HG03520 (cell line): ENCODE data around the gene CCDC85A.

Source experiments
- ATAC-seq: cut with Tn5 transposase; IDR thresholded peaks from one replicate; pipeline ENCODE4 v1.9.1; 2021; ENCODE audit warnings: mild to moderate bottlenecking, moderate library complexity; ENCODE audit not compliant: unreplicated experiment

CCDC85A gene

DNA sequence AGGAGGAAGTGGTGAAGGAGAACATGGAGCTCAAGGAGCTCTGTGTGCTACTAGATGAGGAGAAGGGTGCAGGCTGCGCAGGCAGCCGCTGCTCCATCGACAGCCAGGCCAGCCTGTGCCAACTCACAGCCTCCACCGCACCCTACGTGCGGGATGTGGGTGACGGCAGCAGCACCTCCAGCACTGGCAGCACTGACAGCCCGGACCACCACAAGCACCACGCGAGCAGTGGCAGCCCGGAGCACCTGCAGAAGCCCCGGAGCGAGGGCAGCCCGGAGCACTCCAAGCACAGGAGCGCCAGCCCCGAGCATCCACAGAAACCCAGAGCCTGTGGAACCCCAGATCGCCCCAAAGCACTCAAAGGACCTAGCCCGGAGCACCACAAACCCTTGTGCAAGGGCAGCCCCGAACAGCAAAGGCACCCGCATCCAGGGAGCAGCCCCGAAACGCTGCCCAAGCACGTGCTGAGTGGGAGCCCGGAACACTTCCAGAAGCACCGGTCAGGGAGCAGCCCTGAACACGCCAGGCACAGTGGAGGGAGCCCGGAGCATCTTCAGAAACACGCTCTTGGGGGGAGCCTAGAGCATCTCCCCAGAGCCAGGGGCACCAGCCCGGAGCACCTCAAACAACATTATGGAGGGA, 9.0 kb downstream of the CCDC85A start:
- no peak for ATAC-seq

DNA sequence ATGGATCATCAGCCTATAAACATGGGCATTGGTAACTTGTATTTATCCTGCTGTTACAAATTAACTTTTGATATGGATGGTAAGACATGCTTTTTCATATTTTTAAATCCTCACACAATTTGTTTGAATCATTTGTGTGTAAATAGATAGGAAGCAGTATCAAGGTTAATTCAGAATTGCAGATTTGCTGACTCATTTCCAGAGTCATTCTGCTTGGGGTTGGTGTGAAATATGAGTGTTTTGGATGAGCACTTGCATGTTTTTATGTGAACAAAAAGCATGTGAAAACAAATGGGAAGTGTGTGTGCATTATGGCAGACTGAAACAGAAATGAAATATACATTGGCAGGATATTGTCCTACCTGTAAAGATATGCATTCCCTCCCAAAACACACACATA, 11.8 kb downstream of the CCDC85A start:
- ATAC-seq, result no peak

DNA sequence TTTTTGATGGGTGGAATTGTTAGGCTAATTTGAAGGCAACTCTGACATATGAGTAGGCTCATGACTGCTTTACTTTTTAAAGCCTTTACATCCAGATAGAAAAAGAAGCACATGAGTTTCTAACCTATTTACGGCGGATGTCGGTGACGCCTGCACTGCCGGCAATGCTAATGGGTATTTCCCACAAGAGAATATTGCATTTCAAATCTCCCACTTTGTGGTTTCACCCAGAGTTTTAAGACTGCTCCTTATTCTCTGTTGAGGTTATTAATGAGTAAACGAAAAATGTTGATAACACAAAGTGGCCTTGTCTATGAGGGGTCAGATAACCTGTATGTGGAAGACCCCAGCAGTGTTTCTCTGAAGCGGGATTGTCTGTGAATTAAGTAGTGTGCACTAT, 14.0 kb downstream of the CCDC85A start:
- no peak for ATAC-seq

DNA sequence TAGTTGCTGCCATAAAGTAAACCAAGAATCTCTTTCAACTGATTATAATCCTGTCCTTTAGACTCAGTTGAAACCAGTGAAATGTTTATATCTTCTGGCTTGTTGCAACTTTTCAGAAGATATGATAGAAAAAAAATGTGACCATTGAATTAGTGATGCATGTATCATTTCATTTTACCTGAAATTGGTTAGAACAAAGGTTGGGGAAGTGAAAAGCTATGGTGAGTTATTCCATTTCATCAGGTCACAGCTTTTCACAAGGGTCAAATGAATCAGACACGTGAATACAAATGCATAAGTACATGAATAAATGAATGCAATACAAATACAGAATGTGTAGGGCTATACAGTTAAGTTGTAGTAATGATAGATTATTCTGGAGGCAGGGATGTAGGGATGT, 15.1 kb downstream of the CCDC85A start:
- no peak for ATAC-seq

DNA sequence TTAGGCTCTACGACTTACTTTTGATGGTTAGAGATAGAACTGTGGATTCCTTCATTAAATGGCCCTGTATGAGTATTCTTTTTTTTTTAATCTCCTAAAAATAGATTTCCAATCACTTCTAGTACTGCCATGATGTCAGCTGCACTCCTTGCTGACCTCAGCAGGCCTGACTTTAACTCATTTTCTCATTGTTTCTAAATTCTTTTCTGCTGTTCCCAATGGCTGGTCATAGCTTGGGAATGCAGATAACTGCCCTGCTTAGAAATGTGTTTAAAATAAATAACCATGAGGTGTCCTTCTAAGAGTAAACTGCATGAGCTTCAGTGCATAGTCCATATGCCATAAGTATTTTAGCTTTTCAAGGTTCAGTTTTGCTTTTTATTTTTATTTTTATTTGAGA, 15.7 kb downstream of the CCDC85A start:
- no peak for ATAC-seq

DNA sequence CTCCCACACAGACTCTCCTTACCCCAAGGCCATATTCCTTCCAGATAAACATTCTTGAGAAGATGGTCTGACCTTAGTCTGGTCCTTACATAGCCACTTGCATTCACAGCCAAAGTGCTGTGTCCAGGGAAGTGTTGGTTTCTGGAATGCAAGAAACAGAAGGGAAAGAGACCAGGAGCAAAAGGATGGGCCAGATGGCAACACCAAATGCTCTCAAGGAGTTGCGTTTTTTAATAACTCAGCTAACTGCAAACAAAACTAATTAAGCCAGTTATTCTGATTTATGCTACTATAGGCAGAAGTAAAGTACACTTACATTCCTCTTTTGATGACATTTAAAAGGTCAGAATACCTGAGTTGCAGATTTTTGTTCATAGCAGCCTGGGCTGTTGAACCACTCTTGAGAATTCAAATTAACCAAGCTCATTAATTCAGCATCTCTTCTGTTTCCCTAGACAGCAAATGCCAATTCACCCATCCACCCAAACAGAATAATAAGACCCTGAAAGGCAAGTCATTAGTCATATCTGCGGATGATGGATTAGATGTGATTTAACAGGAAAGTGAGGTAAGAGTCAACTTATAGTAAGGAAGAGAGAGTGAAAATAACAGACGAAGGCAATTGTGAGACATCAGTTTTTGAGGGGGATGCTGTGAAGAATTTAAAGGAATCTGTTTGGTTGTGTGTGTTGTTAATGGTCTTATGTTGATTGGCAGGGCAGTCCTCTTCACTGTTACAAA, 18.8 kb downstream of the CCDC85A start:
- no peak for ATAC-seq

DNA sequence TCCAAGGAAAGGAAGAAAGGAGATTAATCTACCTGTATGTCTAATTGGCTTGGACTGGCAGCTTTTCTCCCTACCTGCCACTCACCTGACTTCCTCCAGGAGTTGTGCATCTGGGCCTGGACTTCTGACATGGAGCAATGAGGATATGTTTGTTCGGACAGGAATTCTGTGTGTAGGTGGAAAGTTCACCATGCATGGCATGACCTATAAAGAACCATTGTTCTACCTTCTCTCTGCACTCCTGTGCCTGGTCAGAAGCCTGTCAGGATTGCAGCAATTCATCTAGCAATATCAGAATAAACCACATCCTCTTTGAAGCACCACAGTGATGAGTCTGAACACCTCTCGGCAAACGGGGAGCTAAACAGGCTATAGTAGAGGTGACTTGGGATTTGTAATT, 20.8 kb downstream of the CCDC85A start:
- ATAC-seq, result no peak

DNA sequence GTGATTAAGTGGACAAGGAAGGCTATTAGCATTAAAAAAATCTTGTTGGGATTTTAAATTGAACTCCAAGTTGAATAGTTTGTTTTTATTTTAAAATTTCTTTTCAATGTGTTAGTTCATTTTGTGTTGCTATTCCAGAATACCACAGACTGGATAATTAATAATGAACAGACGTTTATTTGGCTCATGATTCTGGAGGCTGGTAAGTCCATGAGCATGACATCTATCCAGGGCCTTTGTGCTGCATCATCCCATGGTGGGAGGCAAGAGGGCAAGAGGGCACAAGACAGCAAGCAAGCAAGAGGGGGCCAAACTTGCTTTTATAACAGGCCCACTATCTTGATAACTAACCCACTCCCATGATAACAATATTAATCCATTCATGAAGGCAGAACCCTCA, 22.5 kb downstream of the CCDC85A start:
- no peak for ATAC-seq

DNA sequence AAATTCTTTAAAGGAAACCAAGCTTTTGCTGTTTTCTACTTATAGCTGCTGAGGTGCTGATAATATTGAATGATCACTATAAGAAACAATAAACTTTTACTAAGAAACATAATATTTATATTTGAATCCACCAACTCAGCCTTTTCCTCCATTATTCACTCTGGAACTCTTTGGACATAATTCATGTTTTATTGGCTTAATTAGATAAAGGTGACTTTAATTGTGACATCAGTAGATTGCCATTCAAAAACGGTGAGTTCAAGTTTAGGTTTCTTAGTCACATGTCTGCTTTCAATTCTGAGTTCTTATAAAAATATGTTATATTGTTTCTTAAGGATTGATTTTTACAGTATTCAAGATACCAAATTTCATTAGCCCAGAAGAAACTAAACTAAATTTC, 24.0 kb downstream of the CCDC85A start:
- ATAC-seq, result no peak

DNA sequence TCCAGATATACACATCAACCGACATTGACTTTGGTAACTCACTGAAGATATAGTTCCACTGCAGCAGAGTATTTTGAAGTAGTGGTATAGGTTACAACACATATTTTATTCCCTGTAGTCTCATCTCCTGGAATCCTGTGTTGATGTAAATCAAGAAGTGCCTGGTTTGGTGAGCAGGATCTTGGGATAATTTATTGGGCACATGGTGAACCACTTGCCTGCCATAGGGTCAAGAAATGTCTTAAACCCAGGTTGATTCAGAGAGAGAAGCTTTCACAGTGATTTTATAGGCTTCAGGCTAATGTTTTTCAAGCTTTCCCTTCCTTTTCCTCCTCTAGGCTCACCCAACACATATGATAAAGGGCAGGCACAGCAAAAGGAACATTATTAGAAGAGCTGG, 24.6 kb downstream of the CCDC85A start:
- ATAC-seq, result no peak

DNA sequence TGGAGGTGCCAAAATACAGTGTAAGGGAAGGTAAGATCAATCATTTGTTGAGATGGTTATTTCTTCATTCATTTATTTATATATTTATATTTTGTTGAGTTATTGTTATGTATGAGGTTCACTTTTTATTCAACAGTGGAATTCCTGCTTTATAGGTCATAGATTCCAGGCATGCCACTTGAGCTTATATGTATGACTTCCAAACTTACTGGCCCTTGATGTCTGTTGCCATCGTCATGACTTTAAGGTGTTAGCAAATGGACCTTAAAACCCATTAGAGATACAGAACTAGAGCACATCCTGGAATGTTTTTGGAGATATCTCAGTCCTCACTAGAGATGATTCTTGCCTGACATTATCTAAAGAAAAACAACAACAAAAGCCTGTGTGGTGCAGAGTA, 25.9 kb downstream of the CCDC85A start:
- no peak for ATAC-seq

DNA sequence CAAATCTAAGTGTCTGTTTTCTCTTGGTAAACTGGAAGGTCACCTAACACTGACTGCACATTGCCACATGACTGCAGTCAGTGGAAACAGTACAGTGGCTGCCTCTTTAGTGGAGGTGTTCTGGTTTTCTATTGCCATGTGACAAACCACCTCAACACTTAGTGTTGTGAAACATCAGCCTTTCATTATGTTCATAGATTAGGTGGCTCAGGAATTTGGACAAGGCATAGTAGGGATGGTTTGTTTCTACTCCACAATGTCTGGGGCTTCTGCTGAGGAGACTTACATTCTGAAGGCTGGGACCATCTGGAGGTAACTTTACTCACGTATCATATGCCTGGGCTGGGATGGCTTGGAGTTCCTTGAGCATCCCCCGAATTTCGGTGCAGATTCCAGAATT, 26.5 kb downstream of the CCDC85A start:
- ATAC-seq, result no peak

DNA sequence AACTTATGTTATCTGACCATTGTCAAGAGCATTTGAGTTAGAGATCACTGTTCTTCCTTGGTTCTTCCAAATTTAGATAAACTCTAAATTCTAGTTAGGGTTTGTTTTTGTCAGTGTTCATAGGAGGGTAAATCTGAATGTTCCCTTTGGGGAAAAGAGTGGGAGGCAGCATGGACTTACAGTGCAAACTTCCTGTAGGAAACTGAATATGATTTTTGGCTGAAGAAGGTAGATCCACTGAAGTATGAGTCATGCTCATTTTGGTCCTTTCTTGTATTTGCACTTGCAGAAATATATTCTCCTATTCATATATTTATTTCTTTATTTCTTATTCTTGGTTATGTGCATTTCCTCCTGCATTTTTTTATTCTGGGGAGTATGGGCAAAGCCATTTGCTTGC, 27.3 kb downstream of the CCDC85A start:
- no peak for ATAC-seq

DNA sequence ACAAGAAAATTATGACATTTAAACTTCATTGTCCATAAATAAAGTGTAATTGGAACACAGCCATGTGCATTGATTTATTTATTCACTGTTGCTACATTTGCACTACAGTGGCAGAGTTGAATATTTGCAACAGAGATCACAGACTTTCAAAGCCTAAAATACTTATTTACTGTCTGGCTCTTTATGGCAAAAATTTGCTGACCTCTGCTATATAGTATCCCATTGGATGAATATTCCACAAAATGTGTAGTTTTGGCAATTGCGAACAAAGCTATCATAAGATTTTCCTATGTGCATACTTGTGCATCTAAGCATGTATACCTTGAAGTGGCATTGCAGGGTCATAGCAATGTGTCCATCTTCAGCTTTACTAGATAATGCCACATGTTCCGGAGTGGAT, 32.1 kb downstream of the CCDC85A start:
- ATAC-seq, result no peak

DNA sequence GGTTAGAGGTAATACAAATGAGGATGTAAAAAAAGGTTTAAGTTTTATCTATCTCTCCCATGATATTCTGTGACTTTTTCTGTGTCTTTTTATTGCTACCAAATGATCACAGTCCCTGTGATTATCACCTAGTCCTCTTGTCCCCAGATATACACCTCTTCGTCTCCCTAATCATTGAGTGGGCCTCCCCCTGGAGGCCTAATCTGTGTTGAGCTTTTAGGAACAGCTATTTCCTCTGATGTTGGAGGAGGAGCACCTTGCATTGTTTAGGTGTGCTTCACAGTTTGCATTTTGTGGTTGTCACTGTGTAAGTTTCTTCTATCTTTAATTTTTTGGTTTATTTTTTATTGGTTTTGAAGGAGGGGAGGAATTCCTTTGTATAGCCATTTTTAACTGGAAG, 33.3 kb downstream of the CCDC85A start:
- ATAC-seq, result no peak

DNA sequence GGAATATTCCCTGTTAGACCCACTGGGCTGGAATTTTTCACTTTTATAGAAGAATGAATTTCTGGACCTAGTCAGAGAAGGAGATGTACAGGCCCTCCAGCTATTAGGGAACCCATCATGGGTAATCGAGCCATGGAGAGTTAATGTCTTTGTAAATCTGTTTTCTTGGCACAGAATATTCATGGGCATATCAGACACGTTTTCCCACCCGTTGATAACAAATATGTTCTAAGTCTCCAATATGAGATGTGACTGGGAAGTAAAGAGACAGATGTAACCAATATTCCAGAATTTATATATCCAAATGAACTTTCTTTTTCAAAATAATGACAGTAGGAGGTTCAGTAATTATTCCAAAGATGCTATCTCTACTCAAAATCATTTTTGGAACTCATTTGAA, 38.7 kb downstream of the CCDC85A start:
- no peak for ATAC-seq

DNA sequence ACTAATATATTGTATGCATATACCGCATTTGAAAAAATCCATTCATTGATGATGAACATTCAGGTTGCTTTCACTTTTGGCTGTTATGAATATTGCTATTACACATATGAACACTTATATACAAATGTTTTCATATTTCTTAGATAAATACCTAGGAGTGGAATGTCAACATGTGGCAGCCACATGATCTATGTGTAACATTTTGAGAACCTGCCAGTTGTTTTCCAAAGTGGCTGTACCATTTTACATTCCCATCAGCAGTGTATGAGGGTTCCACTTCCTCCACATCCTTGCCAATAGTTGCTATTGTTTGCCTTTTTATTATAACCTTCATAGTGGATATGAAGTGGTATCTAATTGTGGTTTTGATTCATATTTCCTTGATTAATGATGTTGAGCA, 40.5 kb downstream of the CCDC85A start:
- ATAC-seq, result no peak

DNA sequence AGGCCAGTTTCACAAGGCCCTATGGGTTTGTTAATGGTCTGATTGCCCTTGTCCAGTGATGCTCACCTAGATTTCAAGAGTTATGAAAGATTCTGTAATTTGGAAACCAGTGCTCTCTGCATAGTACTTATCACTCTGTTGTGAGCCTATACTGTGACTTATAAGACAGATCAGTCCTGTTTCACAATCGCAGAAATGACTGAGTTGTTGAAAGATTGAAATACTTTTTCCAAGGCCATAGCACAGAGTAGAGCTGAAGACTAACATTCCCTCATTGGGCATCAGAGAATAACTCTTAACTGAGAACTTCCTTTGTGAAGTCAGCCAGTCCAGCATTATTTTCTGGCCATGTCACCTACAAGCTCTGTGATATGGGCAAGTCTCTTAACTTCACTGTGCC, 44.0 kb downstream of the CCDC85A start:
- ATAC-seq, result no peak

DNA sequence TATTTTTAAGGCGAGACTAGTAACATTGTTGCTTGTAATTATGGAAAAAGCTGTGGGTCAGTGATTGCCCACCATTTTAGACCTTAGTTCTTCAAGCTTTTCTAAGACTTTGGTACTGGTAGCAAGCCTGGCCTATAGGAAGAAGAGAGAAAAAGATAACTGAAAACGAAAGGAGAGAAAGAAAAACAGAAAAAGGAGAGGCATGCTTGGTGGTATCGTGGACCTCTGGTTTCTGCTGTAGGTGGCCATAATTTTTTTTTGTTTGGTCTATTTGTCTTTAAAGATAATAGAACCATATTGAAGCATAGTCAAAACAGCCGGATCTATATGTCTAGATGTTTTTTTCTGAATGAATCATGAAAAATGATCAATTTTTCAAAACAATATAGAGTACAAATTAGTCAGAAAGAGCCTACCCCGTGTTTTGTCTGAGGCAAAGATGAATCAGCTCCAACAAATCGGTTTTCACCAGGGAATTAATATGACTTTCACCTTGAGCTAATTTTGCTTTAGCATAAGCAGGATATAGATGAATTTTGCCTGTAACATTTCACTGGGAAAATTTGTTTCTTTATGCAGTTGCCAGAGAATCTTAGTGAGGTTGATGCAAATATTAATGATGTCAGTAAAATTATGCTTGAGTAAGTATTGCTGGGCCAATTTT, 45.7 kb downstream of the CCDC85A start:
- no peak for ATAC-seq

DNA sequence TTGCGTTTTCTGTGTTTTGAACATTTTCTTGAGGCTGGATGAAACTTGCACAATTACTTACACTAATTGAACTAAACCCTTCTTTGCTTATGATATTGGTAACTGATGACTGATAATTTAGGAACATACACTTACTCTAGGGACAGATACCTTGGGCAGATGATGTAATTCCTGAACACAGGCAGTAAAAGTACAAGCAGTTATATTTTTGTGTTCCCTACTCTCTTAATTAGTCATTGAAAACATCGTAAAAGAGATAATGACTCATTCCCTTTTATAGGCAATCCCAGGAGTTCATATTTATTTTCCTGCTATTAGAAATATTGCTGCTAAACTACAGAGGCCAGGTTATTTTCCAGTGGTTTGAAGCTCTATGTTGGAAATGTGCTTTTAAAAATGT, 46.4 kb downstream of the CCDC85A start:
- ATAC-seq, result no peak

DNA sequence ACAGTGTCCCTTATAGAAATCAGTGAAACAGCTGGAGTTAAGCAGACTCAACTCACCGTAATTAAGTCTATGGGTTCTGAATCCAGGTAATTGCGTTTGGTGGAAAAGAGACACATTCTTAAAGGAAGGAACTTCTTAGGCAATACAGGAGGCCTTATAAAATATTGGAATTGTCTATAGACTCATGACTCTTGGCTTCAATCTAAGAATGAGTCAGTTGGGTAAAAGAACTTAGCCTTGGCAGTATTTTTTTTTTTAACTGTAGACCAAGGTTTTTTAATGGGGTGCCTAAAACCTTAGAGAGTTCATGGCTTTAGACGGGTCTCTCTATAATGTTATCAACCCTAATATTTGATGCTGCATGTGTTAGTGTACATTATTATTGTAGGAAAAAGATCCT, 47.6 kb downstream of the CCDC85A start:
- no peak for ATAC-seq

DNA sequence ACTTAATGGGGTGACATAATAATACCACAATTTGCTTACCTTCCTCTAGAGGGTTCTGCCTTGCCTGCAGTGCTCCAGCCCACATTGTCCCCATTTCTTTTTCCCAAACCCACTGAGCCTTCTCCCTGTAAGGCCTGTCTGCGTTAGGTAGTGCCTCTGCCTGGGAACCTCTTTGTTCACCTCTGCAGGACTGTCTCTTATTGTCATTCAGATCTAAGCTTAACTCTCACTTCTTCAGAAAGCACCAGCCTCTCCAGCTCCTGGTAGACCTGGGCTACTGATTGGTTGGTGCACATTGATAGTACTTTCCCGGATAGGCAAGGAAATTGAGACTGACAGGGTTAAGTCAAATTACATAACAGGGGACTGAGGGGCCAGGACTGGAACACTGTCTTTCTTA, 49.1 kb downstream of the CCDC85A start:
- ATAC-seq, result no peak
